HCT116 (cell line): ENCODE data around the gene LHX3. TPM values are rescaled to one million over a fixed set of nuclear protein-coding genes. Genes with fewer than 3 reads are reported as not detected.

Source experiments
- ATAC-seq: fragments of 200-7000 bp; cut with Tn5 transposase; 2 replicates; pipeline ENCODE4 v1.9.1; 2020; ENCODE audit warnings: mild to moderate bottlenecking, moderate library complexity
- BruUV-seq: library from RNA; stranded (reverse); fragments of 400-500 nt; replicated peaks from 2 replicates; lab custom pipeline; 2021; lab: Mats Ljungman, UMichigan
- CTCF ChIA-PET: fragments of 300-600 bp; sonication (Branson Sonifier 250); formaldehyde crosslinking; loops from one replicate; lab custom pipeline; 2021; ENCODE audit warnings: antibody characterized with exemption; lab: Charles Lee
- POLR2A ChIA-PET: fragments of 300-600, 350-600 bp; sonication (Branson Sonifier 250); formaldehyde crosslinking; loops from one replicate; lab custom pipeline; 2021; ENCODE audit warnings: antibody characterized with exemption; lab: Charles Lee
- RAD21 ChIA-PET, 2 experiments: fragments of 300-600 bp; sonication (Branson Sonifier 250); formaldehyde crosslinking; loops; one replicate each; lab custom pipeline; 2023; ENCODE audit warnings: low total read pairs in 2 of 2; ENCODE audit not compliant: uncharacterized antibody in 2 of 2, unreplicated experiment in 2 of 2, low non-redundant PET in 1 of 2; lab: Charles Lee
- DNase-seq: peaks from one replicate; pipeline ENCODE4 v3.0.0-alpha.2; 2010; ENCODE audit warnings: low read depth, low spot score
- H2AFZ ChIP-seq: fragments of 200-600 bp; shearing (Covaris generic), sonication (generic); 2 replicates; pipeline ENCODE4 v1.6.1; 2017; ENCODE audit warnings: low read depth, mixed run types, mixed read lengths, antibody characterized with exemption, low read length; ENCODE audit not compliant: poor library complexity, severe bottlenecking
- H3K27ac ChIP-seq: 2 replicates; pipeline ENCODE4 v1.5.1; 2012; ENCODE audit warnings: low read depth, low read length
- H3K27me3 ChIP-seq: fragments of 200-600 bp; sonication (generic); 2 replicates; pipeline ENCODE4 v1.6.1; 2016; ENCODE audit warnings: mixed run types, low read length, mixed read lengths; ENCODE audit not compliant: insufficient read depth
- H3K36me3 ChIP-seq, 2 experiments: fragments of 200-500 bp in 1 of 2; fragments of 200-600 bp in 1 of 2; sonication (Bioruptor generic) in 1 of 2; sonication (generic) in 1 of 2; 2 replicates each; pipeline versions ENCODE4 v1.5.1 to v1.6.1; 2014 to 2016; ENCODE audit warnings: low read length in 2 of 2, inconsistent platforms in 1 of 2, mixed read lengths in 1 of 2, mixed run types in 1 of 2; ENCODE audit not compliant: insufficient read depth in 2 of 2, control insufficient read depth in 1 of 2
- H3K4me1 ChIP-seq, 2 experiments: fragments of 200-600 bp in 1 of 2; sonication (generic) in 1 of 2; 2 replicates each; pipeline versions ENCODE4 v1.5.1 to v1.6.1; 2012 to 2017; ENCODE audit warnings: low read length in 2 of 2, inconsistent platforms in 1 of 2, mild to moderate bottlenecking in 1 of 2, mixed read lengths in 1 of 2, mixed run types in 1 of 2, moderate library complexity in 1 of 2; ENCODE audit not compliant: insufficient read depth in 2 of 2, control insufficient read depth in 1 of 2
- H3K4me2 ChIP-seq: fragments of 200-600 bp; sonication (generic); 2 replicates; pipeline ENCODE4 v1.6.1; 2017; ENCODE audit warnings: mixed run types, low read length, mixed read lengths
- H3K4me3 ChIP-seq, 2 experiments: fragments of 200-600 bp in 1 of 2; sonication (generic) in 1 of 2; replicated peaks in 1 of 2; 2 replicates each; pipeline ENCODE4 v1.5.1; 2011 to 2016; ENCODE audit warnings: low read length in 2 of 2, control low read depth in 1 of 2, low read depth in 1 of 2, mild to moderate bottlenecking in 1 of 2, mixed read lengths in 1 of 2, mixed run types in 1 of 2
- H3K79me2 ChIP-seq: fragments of 200-600 bp; sonication (generic); 2 replicates; pipeline ENCODE4 v1.6.1; 2017; ENCODE audit warnings: mild to moderate bottlenecking, mixed run types, low read length, moderate library complexity, mixed read lengths; ENCODE audit not compliant: insufficient read depth
- H3K9ac ChIP-seq: fragments of 200-600 bp; sonication (generic); 2 replicates; pipeline ENCODE4 v1.6.1; 2016; ENCODE audit warnings: low read length, mixed read lengths
- H3K9me2 ChIP-seq: fragments of 200-600 bp; sonication (generic), shearing (Covaris generic); 2 replicates; pipeline ENCODE4 v1.6.1; 2017; ENCODE audit warnings: mixed run types, mild to moderate bottlenecking, moderate library complexity; ENCODE audit not compliant: insufficient read depth
- H3K9me3 ChIP-seq, 2 experiments: fragments of 200-500 bp in 1 of 2; fragments of 200-600 bp in 1 of 2; sonication (Bioruptor generic) in 1 of 2; sonication (generic) in 1 of 2; 2 replicates each; pipeline ENCODE4 v1.6.1; 2014 to 2017; ENCODE audit warnings: low read length in 2 of 2, mixed read lengths in 2 of 2, inconsistent platforms in 1 of 2, low read depth in 1 of 2, mild to moderate bottlenecking in 1 of 2, mixed run types in 1 of 2, moderate library complexity in 1 of 2; ENCODE audit not compliant: control insufficient read depth in 1 of 2, insufficient read depth in 1 of 2
- H4K20me1 ChIP-seq: fragments of 200-600 bp; sonication (generic), shearing (Covaris generic); 2 replicates; pipeline ENCODE4 v1.6.1; 2017; ENCODE audit warnings: mixed run types, mild to moderate bottlenecking, moderate library complexity; ENCODE audit not compliant: insufficient read depth
- ATF3 ChIP-seq: IDR thresholded peaks from 2 replicates; pipeline ENCODE4 v1.6.1; 2012
- CBX3 ChIP-seq: IDR thresholded peaks from 2 replicates; pipeline ENCODE4 v1.6.1; 2012; ENCODE audit warnings: low read depth
- CEBPB ChIP-seq: IDR thresholded peaks from 2 replicates; pipeline ENCODE4 v1.6.1; 2012; ENCODE audit warnings: low read depth
- RAD21 ChIP-seq: IDR thresholded peaks from 2 replicates; pipeline ENCODE4 v1.6.1; 2012; ENCODE audit warnings: low read depth, mild to moderate bottlenecking
- TCF7L2 ChIP-seq: IDR thresholded peaks from 2 replicates; pipeline ENCODE4 v1.7.0; 2011; ENCODE audit warnings: borderline replicate concordance, inconsistent platforms; ENCODE audit not compliant: insufficient read depth, insufficient read length; ENCODE audit errors: extremely low read depth
- ZBTB33 ChIP-seq: IDR thresholded peaks from 2 replicates; pipeline ENCODE4 v1.6.1; 2011; ENCODE audit warnings: mild to moderate bottlenecking, low read length, moderate library complexity; ENCODE audit not compliant: insufficient replicate concordance; ENCODE audit errors: extremely low read depth
- ZFX ChIP-seq: fragments of 450-650 bp; IDR thresholded peaks from 2 replicates; pipeline ENCODE4 v1.6.1; 2017
- intact Hi-C: fragments of 100-400 bp; cut with micrococcal nuclease; formaldehyde crosslinking; loops from 2 replicates; pipeline ENCODE4 v1.10.0; 2022
- total RNA-seq: library from RNA; stranded (reverse); gene quantifications from one replicate; pipeline ENCODE4 v1.2.1, GENCODE V29; 2021; ENCODE audit not compliant: unreplicated experiment
- TF ChIP-seq, protein P1 (sequence below): IDR thresholded peaks from 2 replicates; pipeline ENCODE4 v1.6.1; 2012

LHX3 gene
- total RNA-seq, 1 experiment from 2014 or later: not detected

DNA sequence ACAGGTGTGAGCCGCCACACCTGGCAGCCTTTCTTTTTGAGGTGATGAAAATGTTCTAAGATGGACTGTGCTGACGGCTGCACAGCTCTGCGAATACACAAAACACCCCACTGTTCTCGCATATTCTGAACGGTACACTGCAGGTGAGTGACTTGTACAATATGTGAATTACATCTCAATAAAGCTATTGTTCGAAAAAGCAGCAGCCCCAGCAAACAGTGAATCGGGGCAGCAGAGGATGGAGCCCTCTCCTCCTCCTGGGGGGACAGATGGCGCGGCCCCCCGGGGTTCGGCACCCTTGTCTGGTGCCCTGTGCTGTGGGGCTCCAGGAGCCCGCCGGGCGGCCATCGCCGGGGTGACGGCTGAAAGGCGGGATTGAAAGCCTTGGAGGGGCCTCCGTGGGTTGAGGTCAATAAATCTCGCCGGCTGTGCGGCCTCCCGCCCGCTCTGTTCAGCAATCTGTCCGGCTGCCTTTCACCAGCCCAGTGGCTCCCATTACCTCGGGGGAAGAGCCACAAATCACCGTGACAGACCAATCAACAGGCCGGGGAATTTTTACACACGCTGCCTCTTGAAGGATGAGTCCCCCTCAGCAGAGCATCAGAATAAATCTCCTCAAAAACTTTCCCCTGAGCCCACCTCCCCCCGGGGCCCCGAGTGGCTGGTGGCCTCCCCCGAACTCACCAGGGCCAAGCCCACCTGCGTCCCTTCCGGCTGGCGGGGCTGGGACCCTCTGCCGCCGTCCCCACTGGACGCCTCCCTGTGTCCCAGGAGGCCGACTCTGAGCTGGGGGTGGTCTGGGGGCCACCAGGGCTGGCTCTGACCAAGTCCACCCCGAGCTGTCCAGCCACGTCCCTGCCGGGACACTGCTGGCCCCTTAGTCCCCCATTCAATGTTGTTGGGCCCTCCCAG lies 48.5 kb downstream of the LHX3 start:
- ChIA-PET RAD21 (no interaction called here), CTCF (interaction anchor here (2.0 kb wide), 1 partner anchor 14 kb away, joined by 5 read pairs; no protein-coding TSS in a partner anchor), POLR2A (no interaction called here)
- TF ChIP-seq, protein P1, sequence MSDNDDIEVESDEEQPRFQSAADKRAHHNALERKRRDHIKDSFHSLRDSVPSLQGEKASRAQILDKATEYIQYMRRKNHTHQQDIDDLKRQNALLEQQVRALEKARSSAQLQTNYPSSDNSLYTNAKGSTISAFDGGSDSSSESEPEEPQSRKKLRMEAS: no peak
- no peak for TF ChIP-seq CBX3
- no peak for TF ChIP-seq ZFX
- TF ChIP-seq CEBPB: no peak
- TF ChIP-seq TCF7L2: no peak
- TF ChIP-seq ATF3: no peak
- no peak for TF ChIP-seq ZBTB33
- TF ChIP-seq RAD21: no peak
- Histone ChIP-seq H4K20me1 (no peaks in the 10 kb centered on the region), H3K79me2 (no peaks in the 10 kb centered on the region), H3K9ac (no peak overlapping the region), H3K36me3 (no peaks in the 10 kb centered on the region), H2AFZ (no peak overlapping the region), H3K9me3 (no peaks in the 10 kb centered on the region), H3K4me3 (no peak overlapping the region), H3K27ac (no peak overlapping the region), H3K4me2 (no peak overlapping the region), H3K27me3 (no peaks in the 10 kb centered on the region), H3K9me2 (no peaks in the 10 kb centered on the region), H3K4me1 (peaks cover 4 to 7% of the 10 kb centered on the region in 2 experiments; a peak in 3 of 4 replicates)
- no peak for ATAC-seq
- BruUV-seq: no TSS peak
- intact Hi-C loops: no loop called here
- no peak for DNase-seq
